H9 (cell line): ENCODE measurements around the gene SLC49A4. TPM values are rescaled to one million over a fixed set of nuclear protein-coding genes. Genes with fewer than 3 reads are reported as not detected.

Experiments
- DNase-seq: peaks from one replicate; pipeline ENCODE4 v3.0.0-alpha.2; 2017
- H2AFZ ChIP-seq: one replicate; pipeline ENCODE4 v1.6.1; 2013; ENCODE audit warnings: mild to moderate bottlenecking, low read length, control low read depth, moderate library complexity
- H2AK5ac ChIP-seq: 2 replicates; pipeline ENCODE4 v1.6.1; 2013; ENCODE audit warnings: low read length, control low read depth, mixed read lengths; ENCODE audit not compliant: insufficient read length
- H2BK120ac ChIP-seq: one replicate; pipeline ENCODE4 v1.6.1; 2013; ENCODE audit warnings: low read depth, mild to moderate bottlenecking, low read length, control low read depth, inconsistent platforms; ENCODE audit not compliant: poor library complexity, severe bottlenecking
- H2BK12ac ChIP-seq: 2 replicates; pipeline ENCODE4 v1.6.1; 2013; ENCODE audit warnings: low read length, control low read depth, mixed read lengths, low read depth; ENCODE audit not compliant: insufficient read length
- H2BK15ac ChIP-seq: 2 replicates; pipeline ENCODE4 v1.6.1; 2013; ENCODE audit warnings: low read depth, low read length, control low read depth
- H2BK20ac ChIP-seq: one replicate; pipeline ENCODE4 v1.6.1; 2013; ENCODE audit warnings: low read depth, mild to moderate bottlenecking, low read length, control low read depth, inconsistent platforms; ENCODE audit not compliant: poor library complexity, severe bottlenecking
- H2BK5ac ChIP-seq: 2 replicates; pipeline ENCODE4 v1.6.1; 2013; ENCODE audit warnings: low read length, control low read depth, mixed read lengths; ENCODE audit not compliant: insufficient read length
- H3K14ac ChIP-seq: 2 replicates; pipeline ENCODE4 v1.6.1; 2013; ENCODE audit warnings: low read length, control low read depth; ENCODE audit not compliant: insufficient read depth
- H3K18ac ChIP-seq: 2 replicates; pipeline ENCODE4 v1.6.1; 2013; ENCODE audit warnings: low read depth, mild to moderate bottlenecking, mixed read lengths, low read length, control low read depth; ENCODE audit not compliant: insufficient read length
- H3K23ac ChIP-seq: 2 replicates; pipeline ENCODE4 v1.6.1; 2013; ENCODE audit warnings: low read length, control low read depth, mixed read lengths, low read depth; ENCODE audit not compliant: insufficient read length
- H3K23me2 ChIP-seq: 2 replicates; pipeline ENCODE4 v1.6.1; 2013; ENCODE audit warnings: low read depth, mild to moderate bottlenecking, mixed read lengths, low read length, control low read depth; ENCODE audit not compliant: insufficient read length, poor library complexity, severe bottlenecking
- H3K27ac ChIP-seq: 2 replicates; pipeline ENCODE4 v1.5.1; 2013; ENCODE audit warnings: low read length, control low read depth, mixed read lengths, low read depth; ENCODE audit not compliant: insufficient read length
- H3K27me3 ChIP-seq: 2 replicates; pipeline ENCODE4 v1.6.1; 2013; ENCODE audit warnings: low read length, control low read depth, inconsistent platforms; ENCODE audit not compliant: insufficient read depth
- H3K4ac ChIP-seq: 2 replicates; pipeline ENCODE4 v1.6.1; 2013; ENCODE audit warnings: low read depth, mild to moderate bottlenecking, control low read depth, inconsistent platforms, low read length, moderate library complexity
- H3K4me1 ChIP-seq: 2 replicates; pipeline ENCODE4 v1.6.1; 2013; ENCODE audit warnings: low read length, control low read depth, inconsistent platforms; ENCODE audit not compliant: insufficient read depth
- H3K4me2 ChIP-seq: 2 replicates; pipeline ENCODE4 v1.6.1; 2013; ENCODE audit warnings: low read length, control low read depth, mixed read lengths; ENCODE audit not compliant: insufficient read length, insufficient read depth
- H3K56ac ChIP-seq: 2 replicates; pipeline ENCODE4 v1.6.1; 2013; ENCODE audit warnings: low read depth, mild to moderate bottlenecking, mixed read lengths, low read length, control low read depth; ENCODE audit not compliant: insufficient read length
- H3K79me1 ChIP-seq: 2 replicates; pipeline ENCODE4 v1.6.1; 2013; ENCODE audit warnings: low read depth, mild to moderate bottlenecking, moderate library complexity, low read length, control low read depth, inconsistent platforms; ENCODE audit not compliant: insufficient read depth, poor library complexity, severe bottlenecking
- H3K79me2 ChIP-seq: 2 replicates; pipeline ENCODE4 v1.6.1; 2013; ENCODE audit warnings: low read length, control low read depth, inconsistent platforms; ENCODE audit not compliant: insufficient read depth
- H3K9ac ChIP-seq: 2 replicates; pipeline ENCODE4 v1.6.1; 2013; ENCODE audit warnings: low read length, control low read depth, mixed read lengths; ENCODE audit not compliant: insufficient read length; ENCODE audit errors: extremely low read depth
- H3K9me3 ChIP-seq: one replicate; pipeline ENCODE4 v1.6.1; 2013; ENCODE audit warnings: low read depth, low read length, inconsistent platforms; ENCODE audit not compliant: control insufficient read depth
- H3T11ph ChIP-seq: one replicate; pipeline ENCODE4 v1.6.1; 2013; ENCODE audit warnings: mild to moderate bottlenecking, low read length, control low read depth, inconsistent platforms
- H4K20me1 ChIP-seq: one replicate; pipeline ENCODE4 v1.6.1; 2013; ENCODE audit not compliant: control insufficient read depth, insufficient read length, insufficient read depth
- H4K5ac ChIP-seq: 2 replicates; pipeline ENCODE4 v1.6.1; 2013; ENCODE audit warnings: low read depth, mild to moderate bottlenecking, mixed read lengths, low read length, control low read depth; ENCODE audit not compliant: insufficient read length
- H4K8ac ChIP-seq: replicated peaks from 2 replicates; pipeline ENCODE4 v1.6.1; 2013; ENCODE audit warnings: low read length, control low read depth, mixed read lengths, low read depth; ENCODE audit not compliant: insufficient read length
- H4K91ac ChIP-seq: 2 replicates; pipeline ENCODE4 v1.6.1; 2013; ENCODE audit warnings: low read depth, mild to moderate bottlenecking, moderate library complexity, mixed read lengths, low read length, control low read depth; ENCODE audit not compliant: insufficient read length
- H3K27ac Mint-ChIP-seq, 3 experiments: 2 replicates in 2 of 3; 3 replicates in 1 of 3; pipeline ENCODE4 v1.8.0; 2020 to 2021; ENCODE audit warnings: mixed read lengths in 3 of 3, mild to moderate bottlenecking in 1 of 3, moderate library complexity in 1 of 3
- H3K27me3 Mint-ChIP-seq: 2 replicates; pipeline ENCODE4 v1.8.0; 2021; ENCODE audit warnings: low read depth, mild to moderate bottlenecking, moderate library complexity, mixed read lengths
- H3K36me3 Mint-ChIP-seq, 3 experiments: 2 replicates in 2 of 3; 3 replicates in 1 of 3; pipeline ENCODE4 v1.8.0; 2020 to 2021; ENCODE audit warnings: low read depth in 3 of 3, mixed read lengths in 3 of 3; ENCODE audit not compliant: insufficient read depth in 1 of 3
- H3K4me1 Mint-ChIP-seq, 2 experiments: 2 replicates each; pipeline ENCODE4 v1.8.0; 2020; ENCODE audit warnings: mixed read lengths in 2 of 2
- H3K4me3 Mint-ChIP-seq, 2 experiments: 2 replicates in 1 of 2; 3 replicates in 1 of 2; pipeline ENCODE4 v1.8.0; 2020 to 2021; ENCODE audit warnings: mild to moderate bottlenecking in 2 of 2, mixed read lengths in 2 of 2, moderate library complexity in 1 of 2
- H3K9me3 Mint-ChIP-seq, 2 experiments: 2 replicates in 1 of 2; 3 replicates in 1 of 2; pipeline ENCODE4 v1.8.0; 2020; ENCODE audit warnings: mild to moderate bottlenecking in 2 of 2, mixed read lengths in 2 of 2, moderate library complexity in 1 of 2
- CTCF ChIP-seq: fragments of 200-600 bp; sonication (generic); conservative IDR thresholded peaks from 3 replicates; pipeline ENCODE4 v1.8.0; 2021; ENCODE audit warnings: antibody characterized with exemption, mild to moderate bottlenecking
- WGBS: extraction: QIAGEN DNeasy Blood & Tissue Kit; methylation state at CpG from one replicate; pipeline ENCODE4 v1.1.7; 2013; ENCODE audit warnings: missing lambda C conversion rate, low lambda C conversion rate, mixed read lengths; ENCODE audit not compliant: insufficient read length; ENCODE audit errors: extremely low coverage; 5-methylcytosine and 5-hydroxymethylcytosine counted together
- total RNA-seq: library from RNA; stranded (reverse); gene quantifications from 2 replicates; pipeline ENCODE4 v1.2.1, GENCODE V29; 2021

The SLC49A4 gene
- total RNA-seq, 1 experiment from 2014 or later = 10.7 TPM

- H3K4me1 ChIP-seq = no peaks in the 10 kb centered on the region
- H3K27me3 ChIP-seq = no peaks in the 10 kb centered on the region
- H2AK5ac ChIP-seq = no peak overlapping the region
- no CpG with 5 or more reads among the region's 7 CpGs for WGBS
- peaks cover 0 to 4% (median 0%) of the 10 kb centered on the region in 3 experiments; a peak in 4 of 7 replicates for H3K36me3 Mint-ChIP-seq
- no peak overlapping the region for H4K91ac ChIP-seq
- H3K9me3 ChIP-seq = no peaks in the 10 kb centered on the region
- H4K5ac ChIP-seq = no peak overlapping the region
- no peak overlapping the region for H2BK15ac ChIP-seq
- H3K27ac ChIP-seq = no peak overlapping the region
- H3K56ac ChIP-seq = no peak overlapping the region
- no peaks in the 10 kb centered on the region for H3K4me1 Mint-ChIP-seq
- H3T11ph ChIP-seq = no peak overlapping the region
- no peaks in the 10 kb centered on the region for H3K79me2 ChIP-seq
- no peak overlapping the region for H3K4me3 Mint-ChIP-seq
- no peak overlapping the region for H3K18ac ChIP-seq
- H3K79me1 ChIP-seq = no peaks in the 10 kb centered on the region
- no peak overlapping the region for H2BK120ac ChIP-seq
- H2BK5ac ChIP-seq = no peak overlapping the region
- no peak for DNase-seq
- no peak overlapping the region for H3K14ac ChIP-seq
- no peaks in the 10 kb centered on the region for H3K9me3 Mint-ChIP-seq
- no peaks in the 10 kb centered on the region for H3K23me2 ChIP-seq
- no peak overlapping the region for H3K4me2 ChIP-seq
- no peak overlapping the region for H2BK20ac ChIP-seq
- H3K4ac ChIP-seq = no peak overlapping the region
- peak overlapping the region in 1 of 3 experiments; percentile 62; a peak in 2 of 7 replicates for H3K27ac Mint-ChIP-seq
- H2AFZ ChIP-seq = no peak overlapping the region
- H3K9ac ChIP-seq = no peak overlapping the region
- no peaks in the 10 kb centered on the region for H4K20me1 ChIP-seq
- H3K27me3 Mint-ChIP-seq = no peaks in the 10 kb centered on the region
- H3K23ac ChIP-seq = no peak overlapping the region
- H4K8ac ChIP-seq = no peak overlapping the region
- no peak overlapping the region for H2BK12ac ChIP-seq
- no peak for TF ChIP-seq CTCF
Measured at GRCh38 chr3:122824465-122825381, 29.9 kb downstream of the SLC49A4 start.
